ENCODE data around the gene C4BPB.

DNA sequence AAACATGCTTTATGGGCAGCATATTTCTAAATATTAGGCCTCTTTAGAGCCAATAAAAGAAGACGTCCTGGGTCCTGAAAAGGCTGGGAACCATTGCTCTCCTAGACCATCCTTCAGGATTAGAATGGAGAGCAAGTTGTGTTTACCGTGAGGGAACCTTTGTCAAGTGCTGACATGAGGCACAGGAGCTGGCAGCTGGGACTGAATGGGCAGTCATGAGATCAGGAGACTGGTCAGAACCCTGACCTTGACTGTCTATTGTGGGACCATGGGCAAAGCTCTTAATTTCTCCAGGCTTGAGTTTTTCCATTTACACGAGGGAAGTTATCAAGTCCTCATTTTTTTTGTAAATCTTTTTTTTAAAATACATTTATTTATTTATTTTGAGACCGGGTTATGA, 30.4 kb upstream of the C4BPB start:
- TF ChIP-seq, protein P1, sequence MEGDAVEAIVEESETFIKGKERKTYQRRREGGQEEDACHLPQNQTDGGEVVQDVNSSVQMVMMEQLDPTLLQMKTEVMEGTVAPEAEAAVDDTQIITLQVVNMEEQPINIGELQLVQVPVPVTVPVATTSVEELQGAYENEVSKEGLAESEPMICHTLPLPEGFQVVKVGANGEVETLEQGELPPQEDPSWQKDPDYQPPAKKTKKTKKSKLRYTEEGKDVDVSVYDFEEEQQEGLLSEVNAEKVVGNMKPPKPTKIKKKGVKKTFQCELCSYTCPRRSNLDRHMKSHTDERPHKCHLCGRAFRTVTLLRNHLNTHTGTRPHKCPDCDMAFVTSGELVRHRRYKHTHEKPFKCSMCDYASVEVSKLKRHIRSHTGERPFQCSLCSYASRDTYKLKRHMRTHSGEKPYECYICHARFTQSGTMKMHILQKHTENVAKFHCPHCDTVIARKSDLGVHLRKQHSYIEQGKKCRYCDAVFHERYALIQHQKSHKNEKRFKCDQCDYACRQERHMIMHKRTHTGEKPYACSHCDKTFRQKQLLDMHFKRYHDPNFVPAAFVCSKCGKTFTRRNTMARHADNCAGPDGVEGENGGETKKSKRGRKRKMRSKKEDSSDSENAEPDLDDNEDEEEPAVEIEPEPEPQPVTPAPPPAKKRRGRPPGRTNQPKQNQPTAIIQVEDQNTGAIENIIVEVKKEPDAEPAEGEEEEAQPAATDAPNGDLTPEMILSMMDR (IDR thresholded peaks at IDR 0.05; ENCODE audit: insufficient read depth, low read depth, low read length), result no peak
- no peak for TF ChIP-seq EZH2 (IDR thresholded peaks at IDR 0.05; ENCODE audit: insufficient read depth, low read length)

Data from astrocyte (in vitro differentiated cells and primary cell).